A549 (cell line): ENCODE results near the gene TJP3. TPM values are rescaled to one million over a fixed set of nuclear protein-coding genes. Genes with fewer than 3 reads are reported as not detected.

ENCODE experiments used
- ATAC-seq, 2 experiments: fragments of 200-7000 bp in 1 of 2; fragments of >200 bp in 1 of 2; cut with Nextera tagmentation in 1 of 2; cut with Tn5 transposase in 1 of 2; 3 replicates each; pipeline versions ENCODE4 v1.8.0 to v1.9.1; 2018 to 2020; ENCODE audit warnings: mild to moderate bottlenecking in 1 of 2, moderate library complexity in 1 of 2
- CTCF ChIA-PET: fragments of 300-600 bp; sonication (Branson Sonifier 250); formaldehyde crosslinking; extraction: SDS; loops from one replicate; lab custom pipeline; 2021; ENCODE audit warnings: antibody characterized with exemption, inconsistent platforms; lab: Yijun Ruan, JAX
- POLR2A ChIA-PET: fragments of 350-600 bp; formaldehyde crosslinking; extraction: SDS; loops from one replicate; lab custom pipeline; 2021; ENCODE audit warnings: antibody characterized with exemption, inconsistent platforms; lab: Yijun Ruan, JAX
- DNase-seq, 2 experiments: peaks; one replicate each; pipeline versions ENCODE4 v3.0.0 to v3.0.0-alpha.2; 2011 to 2016; ENCODE audit warnings: low read depth in 1 of 2, low spot score in 1 of 2
- FAIRE-seq: peaks from 2 replicates; lab custom pipeline; 2011; peaks lifted over from hg19 to GRCh38; lab: Jason Lieb, UNC
- H3K27ac ChIP-seq, 2 experiments: fragments of >200 bp; sonication (Bioruptor Twin); formaldehyde crosslinking; 3 replicates each; pipeline ENCODE4 v1.5.1; 2016 to 2017
- H3K4me1 ChIP-seq: fragments of >200 bp; sonication (Bioruptor Twin); formaldehyde crosslinking; 3 replicates; pipeline ENCODE4 v1.6.1; 2016
- H3K4me2 ChIP-seq: fragments of >200 bp; sonication (Bioruptor Twin); formaldehyde crosslinking; 3 replicates; pipeline ENCODE4 v1.6.1; 2016
- H3K4me3 ChIP-seq: fragments of >200 bp; sonication (Bioruptor Twin); formaldehyde crosslinking; 3 replicates; pipeline ENCODE4 v1.5.1; 2016
- H3K9me3 ChIP-seq: fragments of >200 bp; sonication (Bioruptor Twin); formaldehyde crosslinking; 3 replicates; pipeline ENCODE4 v1.6.1; 2016
- BCL3 ChIP-seq: fragments of >200 bp; sonication (Bioruptor Twin); formaldehyde crosslinking; IDR thresholded peaks from 3 replicates; pipeline ENCODE4 v1.6.1; 2016
- CBX2 ChIP-seq: fragments of 200-600 bp; sonication (generic); IDR thresholded peaks from 2 replicates; pipeline ENCODE4 v1.6.1; 2016; ENCODE audit warnings: low read depth, mild to moderate bottlenecking, borderline replicate concordance
- E2F6 ChIP-seq: IDR thresholded peaks from 2 replicates; pipeline ENCODE4 v1.6.1; 2012; ENCODE audit warnings: low read depth, borderline replicate concordance
- EP300 ChIP-seq, 2 experiments: fragments of >200 bp; sonication (Bioruptor Twin); formaldehyde crosslinking; IDR thresholded peaks; 2 replicates in 1 of 2; 3 replicates in 1 of 2; pipeline ENCODE4 v1.6.1; 2016 to 2017
- FOSB ChIP-seq: fragments of 250-450 bp; sonication (Bioruptor Pico); IDR thresholded peaks from 2 replicates; pipeline ENCODE4 v1.5.0; 2020; ENCODE audit warnings: mild to moderate bottlenecking, moderate library complexity
- GATA3 ChIP-seq: IDR thresholded peaks from 2 replicates; pipeline ENCODE4 v1.6.1; 2012; ENCODE audit warnings: borderline replicate concordance
- HDAC2 ChIP-seq: fragments of 200-600 bp; sonication (generic); IDR thresholded peaks from 2 replicates; pipeline ENCODE4 v1.6.1; 2016
- HOXB13 ChIP-seq: fragments of 250-450 bp; sonication (Bioruptor Pico); IDR thresholded peaks from 2 replicates; pipeline ENCODE4 v1.5.0; 2020; ENCODE audit warnings: low read depth, mild to moderate bottlenecking, moderate library complexity
- JUN ChIP-seq, 2 experiments: fragments of >200 bp; sonication (Bioruptor Twin); formaldehyde crosslinking; IDR thresholded peaks; 2 replicates in 1 of 2; 3 replicates in 1 of 2; pipeline ENCODE4 v1.6.1; 2016 to 2017
- KDM5A ChIP-seq: fragments of 200-600 bp; sonication (generic); IDR thresholded peaks from 2 replicates; pipeline ENCODE4 v1.6.1; 2016; ENCODE audit warnings: antibody characterized with exemption, mild to moderate bottlenecking
- MAZ ChIP-seq: fragments of 150-350 bp; IDR thresholded peaks from 2 replicates; pipeline ENCODE4 v1.6.1; 2014; ENCODE audit warnings: antibody characterized with exemption, low read depth, low read length, borderline replicate concordance
- NR3C1 ChIP-seq: fragments of >200 bp; sonication (Bioruptor Twin); formaldehyde crosslinking; IDR thresholded peaks from 3 replicates; pipeline ENCODE4 v1.6.1; 2017
- SREBF2 ChIP-seq: fragments of 450-650 bp; IDR thresholded peaks from 2 replicates; pipeline ENCODE4 v1.6.1; 2014; ENCODE audit warnings: mild to moderate bottlenecking, moderate library complexity
- TFCP2L1 ChIP-seq: fragments of 250-450 bp; sonication (Bioruptor Pico); IDR thresholded peaks from 2 replicates; pipeline ENCODE4 v1.5.0; 2021; ENCODE audit warnings: mild to moderate bottlenecking
- TP53 ChIP-seq: fragments of 250-450 bp; sonication (Bioruptor Pico); IDR thresholded peaks from 2 replicates; pipeline ENCODE4 v1.5.0; 2021; ENCODE audit warnings: mild to moderate bottlenecking, moderate library complexity
- ZFP36 ChIP-seq: fragments of 450-650 bp; IDR thresholded peaks from 2 replicates; pipeline ENCODE4 v1.6.1; 2014; ENCODE audit warnings: borderline replicate concordance; ENCODE audit not compliant: partially characterized antibody
- whole genome bisulfite sequencing: methylation state at CpG from one replicate; pipeline ENCODE4 v1.1.6; 2017; ENCODE audit errors: missing lambda C conversion rate; 5-methylcytosine and 5-hydroxymethylcytosine counted together
- polyA plus RNA-seq, 4 experiments: library from polyadenylated mRNA; depleted of rRNA in 3 of 4; stranded (reverse); fragments of >200 nt; fragmentation: RNase III in 1 of 4; extraction: RNeasy Plus Mini Kit Qiagen cat#74134 plus additional on column Dnase treatment in 1 of 4; gene quantifications; 2 replicates in 3 of 4; 3 replicates in 1 of 4; pipeline ENCODE4 v1.2.3, GENCODE V29; 2011 to 2017
- TF ChIP-seq, protein P1 (sequence below): IDR thresholded peaks from 2 replicates; pipeline ENCODE4 v1.6.1; 2012
- TF ChIP-seq, protein P2 (sequence below): fragments of >200 bp; sonication (Bioruptor Twin); formaldehyde crosslinking; IDR thresholded peaks from 3 replicates; pipeline ENCODE4 v1.5.1; 2016

Gene TJP3
- polyA plus RNA-seq, 2 of the 4 experiments (the other 2 are of a cell fraction) = 1.5 to 2.3 TPM

- CTCF ChIA-PET = interaction anchor here (0.9 to 1.3 kb wide), 3 partner anchors 17 to 18 kb away, joined by 3 to 4 read pairs (median 4); partner anchors contain the start of gene PIP5K1C
- WGBS = 82% methylated on average over 7 of the region's 17 CpGs
Observed at GRCh38 chr19:3682741-3683404, 25.3 kb upstream of the TJP3 start.

DNA sequence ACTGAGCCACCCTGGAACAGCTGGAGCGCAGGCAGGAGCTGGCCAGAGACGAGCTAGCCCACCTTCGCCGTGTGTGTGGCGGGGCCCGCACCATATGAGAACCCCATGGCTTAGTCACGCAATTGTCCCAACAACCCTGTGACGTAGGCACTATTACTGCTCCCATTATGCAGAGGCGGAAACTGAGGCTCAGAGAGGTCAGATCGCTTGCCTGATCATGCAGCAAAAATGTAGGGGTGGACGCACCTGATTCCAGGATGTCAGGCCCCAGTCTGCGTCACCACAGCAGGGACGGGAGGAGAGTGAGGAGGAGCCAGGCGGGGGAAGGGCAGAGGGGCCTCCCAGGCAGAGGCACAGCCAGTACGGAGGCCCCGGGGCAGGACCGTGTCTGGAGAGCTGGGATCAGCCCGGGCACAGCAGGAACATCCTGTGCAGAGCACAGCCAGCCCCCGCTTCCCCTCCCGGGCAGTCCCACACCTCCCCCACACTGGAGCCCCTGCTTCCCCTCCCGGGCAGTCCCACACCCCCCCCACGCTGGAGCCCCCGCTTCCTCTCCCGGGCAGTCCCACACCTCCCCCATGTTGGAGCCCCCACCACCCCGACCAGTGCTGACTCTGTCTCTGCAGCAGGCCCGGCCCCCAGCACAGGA is 24.7 kb upstream of the TJP3 start:
- Histone ChIP-seq H3K27ac (no peak overlapping the region), H3K4me2 (no peak overlapping the region), H3K9me3 (peaks cover 4% of the 10 kb centered on the region; the same call in 1 of the 3 replicates), H3K4me3 (no peak overlapping the region), H3K4me1 (0 out of 3 replicates have a peak, but pooled peaks cover 4% of the 10 kb centered on the region)
- no peak for ATAC-seq
- ChIA-PET POLR2A (no interaction called here), CTCF (interaction anchor here (1.0 to 1.3 kb wide), 2 partner anchors 17 kb away, joined by 4 read pairs; partner anchors contain the start of gene PIP5K1C)
- 95% methylated on average over 10 of the region's 26 CpGs for WGBS
- TF ChIP-seq GATA3 = no peak
- no peak for TF ChIP-seq TFCP2L1 (CRISPR knock-in tag)
- no peak for DNase-seq
- no peak for FAIRE-seq

More at GRCh38 chr19:3682741-3683404, 25.3 kb upstream of the TJP3 start:
- H3K4me3 ChIP-seq = no peak overlapping the region
- POLR2A ChIA-PET = no interaction called here
- DNase-seq = no peak
- FAIRE-seq = no peak
- no peak overlapping the region for H3K27ac ChIP-seq
- TF ChIP-seq BCL3 (no peak), TP53 (no peak), SREBF2 (no peak), JUN (IDR thresholded peaks at IDR 0.05) (no peak), MAZ (no peak), NR3C1 (no peak), GATA3 (no peak), CBX2 (no peak), KDM5A (no peak), HOXB13 (no peak), E2F6 (no peak), FOSB (CRISPR knock-in tag) (no peak), EP300 (IDR thresholded peaks at IDR 0.05) (no peak)
- TF ChIP-seq, protein P1, sequence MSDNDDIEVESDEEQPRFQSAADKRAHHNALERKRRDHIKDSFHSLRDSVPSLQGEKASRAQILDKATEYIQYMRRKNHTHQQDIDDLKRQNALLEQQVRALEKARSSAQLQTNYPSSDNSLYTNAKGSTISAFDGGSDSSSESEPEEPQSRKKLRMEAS = no peak
- H3K4me2 ChIP-seq = no peak overlapping the region
- H3K9me3 ChIP-seq = peaks cover 4% of the 10 kb centered on the region; the same call in 1 of the 3 replicates
- no peak for ATAC-seq
- 0 out of 3 replicates have a peak, but pooled peaks cover 4% of the 10 kb centered on the region for H3K4me1 ChIP-seq

DNA sequence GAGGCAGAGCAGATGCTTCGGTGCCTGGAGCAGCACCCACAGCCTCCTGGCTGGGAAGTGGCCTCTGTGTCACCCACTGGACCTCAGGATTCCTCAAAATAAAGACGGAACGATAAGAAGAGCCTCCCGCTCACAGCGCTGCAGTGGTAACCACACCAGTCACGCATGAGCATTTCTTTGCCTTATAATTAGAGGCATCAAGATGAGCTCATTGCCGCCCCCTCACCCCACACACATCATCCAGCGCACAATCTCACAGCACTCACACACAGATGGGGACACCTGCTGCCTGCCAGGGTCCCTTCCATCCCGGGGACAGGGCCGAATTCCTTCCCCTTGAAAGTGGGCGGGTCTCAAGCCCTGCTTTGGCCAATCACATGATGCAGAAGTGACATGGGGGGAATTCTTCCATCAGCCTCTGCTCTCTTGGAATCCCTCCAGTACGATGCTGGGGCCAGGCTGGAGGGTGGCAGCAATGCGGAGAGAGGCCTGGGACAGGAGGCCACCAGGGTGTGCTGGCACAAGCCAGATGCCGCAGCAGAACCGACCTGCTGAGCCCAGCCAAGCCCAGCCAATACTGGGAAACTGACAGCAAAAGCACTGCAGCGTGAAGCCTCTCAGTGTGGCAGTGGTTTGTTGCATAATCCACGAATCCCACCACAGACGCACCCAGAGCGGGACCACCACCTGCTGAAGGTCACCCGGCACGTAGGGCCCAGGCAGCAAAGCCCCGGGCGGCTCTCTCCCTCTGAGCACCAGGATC is 23.9 kb upstream of the TJP3 start:
- ChIA-PET CTCF (interaction anchor here (1.0 to 1.3 kb wide), 2 partner anchors 16 to 18 kb away, joined by 4 read pairs; partner anchors contain the start of gene PIP5K1C), POLR2A (no interaction called here)
- no peak overlapping the region for H3K27ac ChIP-seq
- H3K4me1 ChIP-seq = 0 out of 3 replicates have a peak, but pooled peaks cover 4% of the 10 kb centered on the region
- TF ChIP-seq HDAC2 = no peak
- TF ChIP-seq, protein P2, sequence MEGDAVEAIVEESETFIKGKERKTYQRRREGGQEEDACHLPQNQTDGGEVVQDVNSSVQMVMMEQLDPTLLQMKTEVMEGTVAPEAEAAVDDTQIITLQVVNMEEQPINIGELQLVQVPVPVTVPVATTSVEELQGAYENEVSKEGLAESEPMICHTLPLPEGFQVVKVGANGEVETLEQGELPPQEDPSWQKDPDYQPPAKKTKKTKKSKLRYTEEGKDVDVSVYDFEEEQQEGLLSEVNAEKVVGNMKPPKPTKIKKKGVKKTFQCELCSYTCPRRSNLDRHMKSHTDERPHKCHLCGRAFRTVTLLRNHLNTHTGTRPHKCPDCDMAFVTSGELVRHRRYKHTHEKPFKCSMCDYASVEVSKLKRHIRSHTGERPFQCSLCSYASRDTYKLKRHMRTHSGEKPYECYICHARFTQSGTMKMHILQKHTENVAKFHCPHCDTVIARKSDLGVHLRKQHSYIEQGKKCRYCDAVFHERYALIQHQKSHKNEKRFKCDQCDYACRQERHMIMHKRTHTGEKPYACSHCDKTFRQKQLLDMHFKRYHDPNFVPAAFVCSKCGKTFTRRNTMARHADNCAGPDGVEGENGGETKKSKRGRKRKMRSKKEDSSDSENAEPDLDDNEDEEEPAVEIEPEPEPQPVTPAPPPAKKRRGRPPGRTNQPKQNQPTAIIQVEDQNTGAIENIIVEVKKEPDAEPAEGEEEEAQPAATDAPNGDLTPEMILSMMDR = no peak
- TF ChIP-seq E2F6 = no peak
- no peak for TF ChIP-seq MAZ
- no peak for TF ChIP-seq FOSB (CRISPR knock-in tag)
- TF ChIP-seq TFCP2L1 (CRISPR knock-in tag) = no peak
- no peak for TF ChIP-seq ZFP36
- WGBS = 91% methylated on average over 14 of the region's 23 CpGs
- FAIRE-seq (no peak), DNase-seq (no peak), ATAC-seq (no peak)
- no peak overlapping the region for H3K4me3 ChIP-seq
- peaks cover 4% of the 10 kb centered on the region; the same call in 1 of the 3 replicates for H3K9me3 ChIP-seq
- H3K4me2 ChIP-seq = no peak overlapping the region
